Mesodermal cell (in vitro differentiated cells): ENCODE measurements around the gene CLK1.

Experiments used
- H3K27ac ChIP-seq: 2 replicates; pipeline ENCODE4 v1.7.0; 2013; ENCODE audit warnings: mild to moderate bottlenecking, low read depth, low read length, moderate library complexity; ENCODE audit not compliant: severe bottlenecking
- H3K36me3 ChIP-seq: 2 replicates; pipeline ENCODE4 v1.7.1; 2013; ENCODE audit warnings: mild to moderate bottlenecking, low read length, moderate library complexity; ENCODE audit not compliant: control insufficient read depth, insufficient read depth
- H3K4me1 ChIP-seq: one replicate; pipeline ENCODE4 v1.7.1; 2013; ENCODE audit warnings: mild to moderate bottlenecking, low read length; ENCODE audit not compliant: insufficient read depth, control insufficient read depth, poor library complexity, severe bottlenecking
- H3K4me3 ChIP-seq: 2 replicates; pipeline ENCODE4 v1.7.0; 2013; ENCODE audit warnings: low read length, control low read depth, mild to moderate bottlenecking; ENCODE audit not compliant: insufficient read depth, poor library complexity, severe bottlenecking; ENCODE audit errors: extremely low read depth
- H3K9me3 ChIP-seq: 2 replicates; pipeline ENCODE4 v1.7.1; 2013; ENCODE audit warnings: mild to moderate bottlenecking, low read length, moderate library complexity; ENCODE audit not compliant: control insufficient read depth
- WGBS, 2 experiments: methylation state at CpG; one replicate each; pipeline ENCODE4 v1.1.5; 2013; ENCODE audit warnings: missing lambda C conversion rate in 2 of 2; ENCODE audit not compliant: insufficient coverage in 2 of 2; 5-methylcytosine and 5-hydroxymethylcytosine counted together

The CLK1 gene

GRCh38 chr2:200810998-200811332 lies 53.5 kb downstream of the CLK1 start:
- peak overlapping the region; percentile 99 for H3K27ac ChIP-seq
- no peaks in the 10 kb centered on the region for H3K9me3 ChIP-seq
- 8 to 14% methylated on average over 4 to 9 of the region's 11 CpGs for WGBS, 2 experiments
- H3K36me3 ChIP-seq = peaks cover 20% of the 10 kb centered on the region
- H3K4me1 ChIP-seq = peaks cover 18% of the 10 kb centered on the region
- peak overlapping the region; percentile 85 for H3K4me3 ChIP-seq

- Histone ChIP-seq H3K4me3 (peak overlapping the region; percentile 85), H3K27ac (peak overlapping the region; percentile 99), H3K9me3 (no peaks in the 10 kb centered on the region), H3K36me3 (peaks cover 16% of the 10 kb centered on the region), H3K4me1 (peaks cover 18% of the 10 kb centered on the region)
- WGBS, 2 experiments = 53 to 64% methylated on average over 5 of the region's 6 CpGs
Observed at GRCh38 chr2:200810252-200810997, 54.0 kb downstream of the CLK1 start.

- 93 to 98% methylated on average over 7 of the region's 7 CpGs for WGBS, 2 experiments
- Histone ChIP-seq H3K4me3 (no peak overlapping the region), H3K9me3 (no peaks in the 10 kb centered on the region), H3K36me3 (peaks cover 9% of the 10 kb centered on the region), H3K27ac (peak overlapping the region; percentile 99), H3K4me1 (peaks cover 17% of the 10 kb centered on the region)
Observed at GRCh38 chr2:200809506-200810251, 54.8 kb downstream of the CLK1 start.
